Dermis microvascular lymphatic vessel endothelial cell (primary cell): ENCODE measurements around the gene FMN2. TPM values are rescaled to one million over a fixed set of nuclear protein-coding genes. Genes with fewer than 3 reads are reported as not detected.

ENCODE experiments used
- DNase-seq, 2 donors: peaks; one replicate each; pipeline versions ENCODE4 v3.0.0 to v3.0.0-alpha.2; 2010; ENCODE audit warnings: low read depth in 2 of 2
- total RNA-seq: library from RNA; depleted of rRNA; stranded (reverse); fragments of >200 nt; gene quantifications from 2 replicates; pipeline ENCODE4 v1.2.1, GENCODE V29; 2014

Gene FMN2
- under 0.01 TPM in 1 of 2 replicates, not detected in the other for total RNA-seq

GRCh38 chr1:240091614-240092300, at the start of gene FMN2:
FMN2 (plus strand) TSS chr1:240091883; CDS start chr1:240092110, 227 bp downstream.
- DNase-seq = peak in 1 of 2 donors; percentile 6

- no peak for DNase-seq
Measured at GRCh38 chr1:240044620-240045019, 47.1 kb upstream of the FMN2 start.

DNA sequence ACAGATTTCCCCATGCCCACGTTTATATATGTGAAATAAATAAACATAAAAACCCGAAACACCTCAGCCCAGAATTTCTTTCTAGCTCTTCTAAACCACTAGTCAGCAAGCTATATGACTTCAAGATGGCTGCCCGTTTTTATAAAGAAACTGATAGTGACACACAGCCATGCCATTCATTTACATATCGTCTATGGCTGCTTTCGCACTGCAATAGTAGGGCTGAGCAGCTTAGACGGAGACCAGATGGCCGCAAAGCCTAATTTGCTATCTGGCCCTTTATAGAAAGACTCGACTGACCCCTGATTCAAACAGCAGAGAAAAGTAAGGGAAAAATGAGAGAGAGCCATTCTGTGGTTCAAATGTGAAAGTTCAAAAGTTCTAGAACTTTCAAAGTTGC, 45.7 kb upstream of the FMN2 start:
- no peak for DNase-seq

- DNase-seq = no peak
Measured at GRCh38 chr1:240054109-240054701, 37.5 kb upstream of the FMN2 start.

DNA sequence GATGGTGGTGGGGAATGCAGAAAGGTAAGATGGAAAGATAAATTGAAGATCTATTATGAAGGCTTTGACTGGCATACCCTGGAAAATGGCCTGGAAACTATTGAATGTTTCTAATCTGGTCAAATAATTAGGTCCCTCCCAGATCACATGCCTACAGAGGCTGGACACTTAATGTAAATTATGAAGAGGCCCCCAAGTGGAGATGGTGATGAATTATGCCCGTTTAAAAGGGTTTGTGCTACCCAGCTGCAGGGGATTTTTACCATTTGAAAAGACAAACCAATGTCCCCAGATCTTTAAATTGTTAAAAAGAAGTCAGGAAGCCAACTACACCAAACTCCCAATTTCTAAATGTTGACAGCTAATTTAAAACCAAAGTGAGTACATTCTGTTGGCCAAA, 35.7 kb upstream of the FMN2 start:
- no peak for DNase-seq

DNA sequence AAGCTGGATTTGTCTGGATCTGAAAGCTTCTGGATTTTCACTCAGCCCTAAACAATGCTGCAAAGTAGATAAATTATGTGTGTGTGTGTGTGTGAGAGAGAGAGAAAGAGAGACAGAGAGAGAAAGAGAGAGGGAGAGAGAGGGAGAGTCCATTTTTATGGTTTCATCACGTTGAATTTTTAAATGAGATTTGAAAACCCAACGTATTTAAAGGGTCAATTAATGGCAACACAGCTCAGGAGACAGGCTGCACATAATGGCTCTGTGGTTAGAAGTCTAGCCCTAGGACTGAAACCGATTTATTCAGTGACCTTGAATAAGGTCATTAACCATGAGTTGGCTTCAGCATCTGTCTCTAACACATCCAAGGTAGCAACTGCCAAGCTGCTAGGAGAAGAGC, 35.3 kb upstream of the FMN2 start:
- DNase-seq = no peak

- no peak for DNase-seq
Measured at GRCh38 chr1:240058049-240058448, 33.6 kb upstream of the FMN2 start.

- DNase-seq = no peak
Measured at GRCh38 chr1:240068961-240069360, 22.7 kb upstream of the FMN2 start.

DNA sequence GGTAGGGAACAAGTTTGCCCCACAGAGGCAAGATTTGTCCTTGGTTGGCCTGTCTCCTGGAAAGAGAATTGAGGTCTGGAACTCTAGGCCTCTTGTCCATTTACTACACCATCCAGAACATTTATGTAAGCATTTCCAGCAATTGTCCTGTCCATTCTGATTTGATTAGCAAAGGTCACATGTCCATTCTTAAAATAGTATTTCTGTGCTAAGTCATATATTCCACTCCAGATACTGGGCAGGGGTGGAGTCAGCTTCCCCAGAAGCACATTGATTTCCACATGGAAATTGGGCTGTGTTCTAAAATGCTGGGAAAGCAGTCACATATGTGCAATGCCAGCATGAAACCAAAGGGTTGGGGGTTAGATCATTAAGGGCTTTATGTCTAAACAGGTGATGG, 21.5 kb upstream of the FMN2 start:
- DNase-seq = no peak

DNA sequence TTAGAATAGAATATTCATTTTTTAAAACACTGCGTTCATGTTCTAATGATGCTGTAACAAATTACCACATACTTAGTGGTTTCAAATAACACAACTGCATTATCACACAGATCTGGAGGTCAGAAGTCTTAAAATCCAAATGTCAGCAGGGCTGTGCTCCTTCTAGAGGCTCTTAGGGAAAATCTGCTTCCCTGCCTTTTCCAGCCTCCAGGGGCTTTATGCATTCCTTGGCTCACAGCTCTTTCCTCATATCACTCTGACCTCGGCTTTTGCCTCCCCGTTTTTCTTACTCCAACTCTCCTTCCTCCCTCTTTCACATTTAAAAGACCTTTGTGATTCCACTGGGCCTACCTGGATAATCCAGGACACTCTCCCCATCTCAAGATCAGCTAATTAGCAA, 18.6 kb upstream of the FMN2 start:
- DNase-seq = no peak

DNA sequence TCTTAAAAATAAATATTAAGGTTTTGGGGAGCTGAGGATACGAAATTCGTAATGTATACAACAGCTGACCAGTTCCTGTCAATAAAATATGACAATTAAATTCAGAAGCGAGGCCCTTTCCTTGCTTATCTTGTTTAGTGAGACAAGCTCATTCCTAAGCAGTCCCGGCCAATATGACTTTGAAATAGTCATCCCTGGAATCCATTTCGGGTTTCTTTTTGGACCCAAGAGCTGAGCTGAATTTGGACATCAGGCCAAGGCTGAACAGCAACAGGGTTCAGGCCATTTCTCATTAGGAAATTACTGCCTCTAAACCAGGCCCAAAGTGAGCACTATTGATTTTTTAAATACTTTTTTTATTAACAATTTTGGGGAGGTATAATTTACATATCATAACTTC, 17.3 kb upstream of the FMN2 start:
- no peak for DNase-seq

DNA sequence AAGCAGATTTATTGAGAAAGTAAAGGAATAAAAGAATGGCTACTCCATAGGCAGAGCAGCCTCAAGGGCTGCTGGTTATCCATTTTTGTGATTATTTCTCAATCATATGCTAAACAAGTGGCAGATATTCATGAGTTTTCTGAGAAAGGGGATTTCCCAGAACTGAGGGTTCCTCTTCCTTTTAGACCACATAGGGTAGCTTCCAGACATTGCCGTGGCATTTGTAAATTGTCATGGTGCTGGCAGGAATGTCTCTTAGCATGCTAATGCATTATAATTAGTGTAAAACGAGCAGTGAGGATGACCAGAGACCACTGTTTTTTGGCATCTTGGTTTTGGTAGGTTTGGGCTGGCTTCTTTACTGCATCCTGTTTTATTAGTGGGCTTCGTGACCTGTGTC, 16.8 kb upstream of the FMN2 start:
- DNase-seq = no peak

GRCh38 chr1:240084337-240084736, 7.3 kb upstream of the FMN2 start:
- DNase-seq = no peak

DNA sequence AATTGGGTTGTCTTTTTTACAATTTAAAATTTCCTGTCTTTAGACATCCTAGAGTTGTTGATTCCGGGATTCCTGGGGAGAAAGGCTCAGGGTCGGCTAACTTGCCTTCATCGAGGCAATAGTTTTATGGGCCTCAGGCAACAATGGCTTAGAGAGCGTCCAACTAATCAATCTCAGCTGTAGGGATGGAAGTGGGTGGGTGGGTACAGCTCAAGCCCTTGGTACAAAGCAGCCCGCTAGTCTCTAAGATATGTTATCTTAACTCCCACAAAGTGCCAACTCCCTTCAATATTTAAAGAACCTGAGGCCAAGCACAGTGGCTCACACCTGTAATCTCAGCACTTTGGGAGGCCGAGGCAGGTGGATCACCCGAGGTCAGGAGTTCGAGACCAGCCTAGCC, 6.9 kb upstream of the FMN2 start:
- DNase-seq = no peak

DNA sequence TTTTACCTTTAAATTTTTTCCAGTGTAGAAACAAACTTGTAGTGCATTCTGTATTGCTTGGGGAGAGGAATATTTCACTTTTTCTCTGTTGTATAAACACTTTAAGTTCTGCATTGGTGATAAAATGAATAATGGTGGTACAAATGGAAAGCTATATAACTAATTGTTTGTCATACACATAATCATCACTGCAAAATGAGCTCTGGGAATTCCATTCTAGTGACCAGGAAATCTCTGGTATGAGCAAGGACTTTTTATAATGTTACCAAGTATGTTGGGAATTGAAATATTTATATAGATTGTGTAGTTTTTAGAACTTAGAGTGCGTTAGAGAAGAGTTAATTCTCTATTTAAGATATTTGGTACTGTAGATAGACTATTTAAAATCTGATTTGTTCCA, 5.0 kb upstream of the FMN2 start:
- DNase-seq = no peak

GRCh38 chr1:240090014-240090413, 1.7 kb upstream of the FMN2 start:
- DNase-seq = no peak

GRCh38 chr1:240090957-240091600, 604 bp upstream of the FMN2 start:
- DNase-seq = no peak

GRCh38 chr1:240092301-240093119, 827 bp downstream of the FMN2 start:
- peak in 1 of 2 donors; percentile 57 for DNase-seq

- no peak for DNase-seq
Measured at GRCh38 chr1:240093120-240093961, 1.7 kb downstream of the FMN2 start.

GRCh38 chr1:240094041-240094722, 2.5 kb downstream of the FMN2 start:
- DNase-seq = no peak

GRCh38 chr1:240096974-240097373, 5.3 kb downstream of the FMN2 start:
- DNase-seq = no peak
